ENCODE measurements around the gene EAPP. TPM values are rescaled to one million over a fixed set of nuclear protein-coding genes. Genes with fewer than 3 reads are reported as not detected.

The EAPP gene
- total and polyA plus RNA-seq, 2 of the 13 experiments (the other 11 are each of a cell fraction or from before 2014, with no cell fraction given) = 68.7 to 110 TPM

DNA sequence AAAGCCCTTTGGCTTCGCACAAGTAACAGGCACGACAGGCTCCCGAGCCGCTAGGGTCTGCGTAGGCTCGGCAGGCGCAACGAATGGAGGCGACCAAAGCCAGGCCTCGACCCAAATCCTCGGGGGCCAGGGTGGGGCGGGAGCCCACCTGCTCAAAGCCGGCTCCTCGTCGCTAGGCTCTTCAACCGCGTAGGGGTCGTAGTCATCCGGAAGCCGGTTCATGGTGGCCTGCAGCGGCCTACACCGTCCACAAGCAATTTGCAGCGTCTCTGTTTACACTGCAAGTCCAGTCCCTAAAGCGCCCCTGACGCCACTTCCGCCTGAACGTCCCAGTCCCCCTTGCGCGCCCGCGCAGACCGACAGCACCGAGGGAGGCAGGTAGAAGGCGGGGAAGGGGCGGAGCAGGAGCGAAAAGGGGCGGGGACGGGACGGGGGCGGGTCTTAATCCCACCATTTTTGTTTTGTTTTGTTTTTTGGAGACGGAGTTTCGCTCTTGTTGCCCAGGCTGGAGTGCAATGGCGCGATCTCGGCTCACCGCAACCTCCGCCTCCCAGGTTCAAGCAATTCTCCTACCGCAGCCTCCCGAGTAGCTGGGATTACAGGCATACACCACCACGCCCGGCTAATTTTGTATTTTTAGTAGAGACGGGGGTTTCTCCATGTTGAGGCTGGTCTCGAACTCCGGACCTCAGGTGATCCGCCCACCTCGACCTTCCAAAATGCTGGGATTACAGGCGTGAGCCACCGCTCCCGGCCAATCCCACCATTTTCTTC is at the start of gene EAPP (continued):
- TF ChIP-seq, protein P1, sequence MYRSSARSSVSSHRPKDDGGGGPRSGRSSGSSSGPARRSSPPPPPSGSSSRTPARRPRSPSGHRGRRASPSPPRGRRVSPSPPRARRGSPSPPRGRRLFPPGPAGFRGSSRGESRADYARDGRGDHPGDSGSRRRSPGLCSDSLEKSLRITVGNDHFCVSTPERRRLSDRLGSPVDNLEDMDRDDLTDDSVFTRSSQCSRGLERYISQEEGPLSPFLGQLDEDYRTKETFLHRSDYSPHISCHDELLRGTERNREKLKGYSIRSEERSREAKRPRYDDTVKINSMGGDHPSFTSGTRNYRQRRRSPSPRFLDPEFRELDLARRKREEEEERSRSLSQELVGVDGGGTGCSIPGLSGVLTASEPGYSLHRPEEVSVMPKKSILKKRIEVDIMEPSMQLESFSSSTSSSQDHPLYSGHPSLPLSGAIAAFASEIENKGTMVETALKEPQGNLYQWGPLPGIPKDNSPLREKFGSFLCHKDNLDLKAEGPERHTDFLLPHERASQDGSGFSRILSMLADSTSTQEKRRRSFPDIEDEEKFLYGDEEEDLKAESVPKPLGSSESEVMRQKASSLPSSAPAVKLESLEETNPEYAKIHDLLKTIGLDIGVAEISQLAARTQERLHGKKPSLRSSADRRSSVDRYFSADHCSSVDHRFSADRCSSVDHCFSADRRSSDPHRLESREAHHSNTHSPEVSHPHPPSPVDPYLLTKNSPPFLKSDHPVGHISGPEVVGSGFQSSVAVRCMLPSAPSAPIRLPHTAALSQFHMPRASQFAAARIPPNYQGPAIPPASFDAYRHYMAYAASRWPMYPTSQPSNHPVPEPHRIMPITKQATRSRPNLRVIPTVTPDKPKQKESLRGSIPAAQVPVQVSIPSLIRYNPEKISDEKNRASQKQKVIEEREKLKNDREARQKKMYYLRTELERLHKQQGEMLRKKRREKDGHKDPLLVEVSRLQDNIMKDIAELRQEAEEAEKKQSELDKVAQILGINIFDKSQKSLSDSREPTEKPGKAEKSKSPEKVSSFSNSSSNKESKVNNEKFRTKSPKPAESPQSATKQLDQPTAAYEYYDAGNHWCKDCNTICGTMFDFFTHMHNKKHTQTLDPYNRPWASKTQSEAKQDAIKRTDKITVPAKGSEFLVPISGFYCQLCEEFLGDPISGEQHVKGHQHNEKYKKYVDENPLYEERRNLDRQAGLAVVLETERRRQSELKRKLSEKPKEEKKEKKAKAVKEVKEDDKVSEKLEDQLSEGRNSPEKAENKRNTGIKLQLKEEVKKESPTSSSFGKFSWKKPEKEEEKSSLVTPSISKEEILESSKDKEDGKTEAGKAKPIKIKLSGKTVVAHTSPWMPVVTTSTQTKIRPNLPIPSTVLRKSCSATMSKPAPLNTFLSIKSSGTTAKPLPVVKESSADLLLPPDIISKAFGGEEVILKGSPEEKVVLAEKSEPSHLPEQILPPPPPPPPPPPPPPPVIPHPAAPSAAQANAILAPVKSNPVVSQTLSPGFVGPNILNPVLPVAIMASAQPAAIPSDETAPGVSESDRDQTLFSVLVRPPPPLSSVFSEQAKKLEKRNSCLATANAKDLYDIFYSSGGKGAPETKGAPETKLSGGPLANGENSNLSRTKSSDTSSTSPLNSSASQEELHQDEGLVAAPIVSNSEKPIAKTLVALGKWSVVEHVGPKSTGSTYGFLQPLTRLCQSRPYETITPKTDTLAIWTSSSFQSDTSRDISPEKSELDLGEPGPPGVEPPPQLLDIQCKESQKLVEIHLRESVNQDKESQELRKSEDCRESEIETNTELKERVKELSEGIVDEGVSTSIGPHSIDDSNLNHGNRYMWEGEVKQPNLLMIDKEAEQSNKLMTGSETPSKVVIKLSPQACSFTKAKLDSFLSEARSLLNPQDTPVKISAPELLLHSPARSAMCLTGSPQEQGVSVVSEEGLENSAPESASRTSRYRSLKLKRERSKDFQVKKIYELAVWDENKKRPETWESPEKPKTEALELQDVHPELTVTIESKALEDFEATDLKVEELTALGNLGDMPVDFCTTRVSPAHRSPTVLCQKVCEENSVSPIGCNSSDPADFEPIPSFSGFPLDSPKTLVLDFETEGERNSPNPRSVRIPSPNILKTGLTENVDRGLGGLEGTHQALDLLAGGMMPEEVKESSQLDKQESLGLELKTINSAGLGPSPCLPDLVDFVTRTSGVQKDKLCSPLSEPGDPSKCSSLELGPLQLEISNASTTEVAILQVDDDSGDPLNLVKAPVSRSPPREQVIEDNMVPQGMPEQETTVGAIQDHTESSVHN (CRISPR knock-in tag; IDR thresholded peaks at IDR 0.05) = peak; percentile 99
- TF ChIP-seq STAG1 (CRISPR knock-in tag; IDR thresholded peaks at IDR 0.05) (peak; percentile 45), REPIN1 (CRISPR knock-in tag; IDR thresholded peaks at IDR 0.05; ENCODE audit: borderline replicate concordance, low read depth) (peak; percentile 94), NCOA1 (CRISPR knock-in tag; IDR thresholded peaks at IDR 0.05) (peak; percentile 97; the same call in 1 of the 2 replicates), TRIM24 (CRISPR knock-in tag; IDR thresholded peaks at IDR 0.05) (no peak), MIXL1 (CRISPR knock-in tag; IDR thresholded peaks at IDR 0.05) (peak; percentile 98), MZF1 (CRISPR knock-in tag; IDR thresholded peaks at IDR 0.05; ENCODE audit: borderline replicate concordance) (peak; percentile 96; the same call in 1 of the 2 replicates)
- TF ChIP-seq, protein P2, sequence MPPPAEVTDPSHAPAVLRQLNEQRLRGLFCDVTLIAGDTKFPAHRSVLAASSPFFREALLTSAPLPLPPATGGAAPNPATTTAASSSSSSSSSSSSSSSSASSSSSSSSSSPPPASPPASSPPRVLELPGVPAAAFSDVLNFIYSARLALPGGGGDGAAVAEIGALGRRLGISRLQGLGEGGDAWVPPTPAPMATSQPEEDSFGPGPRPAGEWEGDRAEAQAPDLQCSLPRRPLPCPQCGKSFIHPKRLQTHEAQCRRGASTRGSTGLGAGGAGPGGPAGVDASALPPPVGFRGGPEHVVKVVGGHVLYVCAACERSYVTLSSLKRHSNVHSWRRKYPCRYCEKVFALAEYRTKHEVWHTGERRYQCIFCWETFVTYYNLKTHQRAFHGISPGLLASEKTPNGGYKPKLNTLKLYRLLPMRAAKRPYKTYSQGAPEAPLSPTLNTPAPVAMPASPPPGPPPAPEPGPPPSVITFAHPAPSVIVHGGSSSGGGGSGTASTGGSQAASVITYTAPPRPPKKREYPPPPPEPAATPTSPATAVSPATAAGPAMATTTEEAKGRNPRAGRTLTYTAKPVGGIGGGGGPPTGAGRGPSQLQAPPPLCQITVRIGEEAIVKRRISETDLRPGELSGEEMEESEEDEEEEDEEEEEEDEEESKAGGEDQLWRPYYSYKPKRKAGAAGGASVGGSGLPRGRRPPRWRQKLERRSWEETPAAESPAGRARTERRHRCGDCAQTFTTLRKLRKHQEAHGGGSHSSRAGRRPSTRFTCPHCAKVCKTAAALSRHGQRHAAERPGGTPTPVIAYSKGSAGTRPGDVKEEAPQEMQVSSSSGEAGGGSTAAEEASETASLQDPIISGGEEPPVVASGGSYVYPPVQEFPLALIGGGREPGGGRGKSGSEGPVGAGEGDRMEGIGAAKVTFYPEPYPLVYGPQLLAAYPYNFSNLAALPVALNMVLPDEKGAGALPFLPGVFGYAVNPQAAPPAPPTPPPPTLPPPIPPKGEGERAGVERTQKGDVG (CRISPR knock-in tag; IDR thresholded peaks at IDR 0.05; ENCODE audit: borderline replicate concordance) = peak; percentile 92; the same call in 1 of the 2 replicates
- TF ChIP-seq, protein P3, sequence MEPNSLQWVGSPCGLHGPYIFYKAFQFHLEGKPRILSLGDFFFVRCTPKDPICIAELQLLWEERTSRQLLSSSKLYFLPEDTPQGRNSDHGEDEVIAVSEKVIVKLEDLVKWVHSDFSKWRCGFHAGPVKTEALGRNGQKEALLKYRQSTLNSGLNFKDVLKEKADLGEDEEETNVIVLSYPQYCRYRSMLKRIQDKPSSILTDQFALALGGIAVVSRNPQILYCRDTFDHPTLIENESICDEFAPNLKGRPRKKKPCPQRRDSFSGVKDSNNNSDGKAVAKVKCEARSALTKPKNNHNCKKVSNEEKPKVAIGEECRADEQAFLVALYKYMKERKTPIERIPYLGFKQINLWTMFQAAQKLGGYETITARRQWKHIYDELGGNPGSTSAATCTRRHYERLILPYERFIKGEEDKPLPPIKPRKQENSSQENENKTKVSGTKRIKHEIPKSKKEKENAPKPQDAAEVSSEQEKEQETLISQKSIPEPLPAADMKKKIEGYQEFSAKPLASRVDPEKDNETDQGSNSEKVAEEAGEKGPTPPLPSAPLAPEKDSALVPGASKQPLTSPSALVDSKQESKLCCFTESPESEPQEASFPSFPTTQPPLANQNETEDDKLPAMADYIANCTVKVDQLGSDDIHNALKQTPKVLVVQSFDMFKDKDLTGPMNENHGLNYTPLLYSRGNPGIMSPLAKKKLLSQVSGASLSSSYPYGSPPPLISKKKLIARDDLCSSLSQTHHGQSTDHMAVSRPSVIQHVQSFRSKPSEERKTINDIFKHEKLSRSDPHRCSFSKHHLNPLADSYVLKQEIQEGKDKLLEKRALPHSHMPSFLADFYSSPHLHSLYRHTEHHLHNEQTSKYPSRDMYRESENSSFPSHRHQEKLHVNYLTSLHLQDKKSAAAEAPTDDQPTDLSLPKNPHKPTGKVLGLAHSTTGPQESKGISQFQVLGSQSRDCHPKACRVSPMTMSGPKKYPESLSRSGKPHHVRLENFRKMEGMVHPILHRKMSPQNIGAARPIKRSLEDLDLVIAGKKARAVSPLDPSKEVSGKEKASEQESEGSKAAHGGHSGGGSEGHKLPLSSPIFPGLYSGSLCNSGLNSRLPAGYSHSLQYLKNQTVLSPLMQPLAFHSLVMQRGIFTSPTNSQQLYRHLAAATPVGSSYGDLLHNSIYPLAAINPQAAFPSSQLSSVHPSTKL (CRISPR knock-in tag; IDR thresholded peaks at IDR 0.05) = peak; percentile 93
- TF ChIP-seq, protein P4, sequence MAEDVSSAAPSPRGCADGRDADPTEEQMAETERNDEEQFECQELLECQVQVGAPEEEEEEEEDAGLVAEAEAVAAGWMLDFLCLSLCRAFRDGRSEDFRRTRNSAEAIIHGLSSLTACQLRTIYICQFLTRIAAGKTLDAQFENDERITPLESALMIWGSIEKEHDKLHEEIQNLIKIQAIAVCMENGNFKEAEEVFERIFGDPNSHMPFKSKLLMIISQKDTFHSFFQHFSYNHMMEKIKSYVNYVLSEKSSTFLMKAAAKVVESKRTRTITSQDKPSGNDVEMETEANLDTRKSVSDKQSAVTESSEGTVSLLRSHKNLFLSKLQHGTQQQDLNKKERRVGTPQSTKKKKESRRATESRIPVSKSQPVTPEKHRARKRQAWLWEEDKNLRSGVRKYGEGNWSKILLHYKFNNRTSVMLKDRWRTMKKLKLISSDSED (CRISPR knock-in tag; IDR thresholded peaks at IDR 0.05) = peak; percentile 75; the same call in 1 of the 2 replicates
